ENCODE data around the gene DNASE1L1. TPM values are rescaled to one million over a fixed set of nuclear protein-coding genes. Genes with fewer than 3 reads are reported as not detected.

Gene DNASE1L1
- total RNA-seq, 1 experiment from 2014 or later: 8.3 TPM

DNA sequence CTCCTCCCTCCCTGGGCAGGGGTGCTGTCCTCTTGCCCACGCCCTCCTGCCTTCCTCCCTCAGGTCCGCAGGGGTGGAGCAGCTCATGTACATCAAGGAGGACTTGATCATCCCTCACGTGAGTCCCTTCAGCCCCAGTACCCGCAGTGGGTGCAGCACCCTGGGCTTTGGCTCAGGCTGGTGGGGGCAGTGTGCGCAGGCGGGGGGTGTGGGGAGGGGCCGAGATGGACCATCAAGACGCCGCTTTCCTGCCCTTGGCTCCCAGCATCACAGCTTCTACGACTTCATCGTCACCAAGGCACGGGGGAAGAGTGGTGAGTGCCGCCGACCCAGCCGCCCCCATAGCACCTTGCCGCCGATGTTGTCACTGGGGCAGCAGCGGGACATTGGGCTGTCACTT is 40.6 kb upstream of the DNASE1L1 start:
- Histone ChIP-seq H3K4me1 (ENCODE audit: insufficient read depth, low read length, poor library complexity, severe bottlenecking) (peaks cover 6% of the 10 kb centered on the region), H3K9me3 (ENCODE audit: low read depth, low read length, poor library complexity, severe bottlenecking) (no peaks in the 10 kb centered on the region), H3K4me3 (ENCODE audit: low read depth, low read length, poor library complexity, severe bottlenecking) (no peak overlapping the region), H3K27ac (ENCODE audit: low read depth, low read length, poor library complexity, severe bottlenecking) (no peak overlapping the region), H3K36me3 (ENCODE audit: insufficient read depth, low read length, poor library complexity, severe bottlenecking) (peaks cover 4% of the 10 kb centered on the region), H3K27me3 (replicated peaks; ENCODE audit: insufficient read depth, low read depth, low read length, poor library complexity) (no peaks in the 10 kb centered on the region)
- DNase-seq (ENCODE audit: low spot score): no peak
- CTCF ChIA-PET: no interaction called here
- POLR2A ChIA-PET (ENCODE audit: low non-redundant PET): no interaction called here
- no TSS peak for BruUV-seq (replicated peaks)
- intact Hi-C loops (cut with micrococcal nuclease; ENCODE audit: unreplicated experiment): no loop called here
- no peak for TF ChIP-seq EZH2 (IDR thresholded peaks at IDR 0.05; ENCODE audit: borderline replicate concordance, low read depth, low read length, poor library complexity, severe bottlenecking)
- TF ChIP-seq, protein P1, sequence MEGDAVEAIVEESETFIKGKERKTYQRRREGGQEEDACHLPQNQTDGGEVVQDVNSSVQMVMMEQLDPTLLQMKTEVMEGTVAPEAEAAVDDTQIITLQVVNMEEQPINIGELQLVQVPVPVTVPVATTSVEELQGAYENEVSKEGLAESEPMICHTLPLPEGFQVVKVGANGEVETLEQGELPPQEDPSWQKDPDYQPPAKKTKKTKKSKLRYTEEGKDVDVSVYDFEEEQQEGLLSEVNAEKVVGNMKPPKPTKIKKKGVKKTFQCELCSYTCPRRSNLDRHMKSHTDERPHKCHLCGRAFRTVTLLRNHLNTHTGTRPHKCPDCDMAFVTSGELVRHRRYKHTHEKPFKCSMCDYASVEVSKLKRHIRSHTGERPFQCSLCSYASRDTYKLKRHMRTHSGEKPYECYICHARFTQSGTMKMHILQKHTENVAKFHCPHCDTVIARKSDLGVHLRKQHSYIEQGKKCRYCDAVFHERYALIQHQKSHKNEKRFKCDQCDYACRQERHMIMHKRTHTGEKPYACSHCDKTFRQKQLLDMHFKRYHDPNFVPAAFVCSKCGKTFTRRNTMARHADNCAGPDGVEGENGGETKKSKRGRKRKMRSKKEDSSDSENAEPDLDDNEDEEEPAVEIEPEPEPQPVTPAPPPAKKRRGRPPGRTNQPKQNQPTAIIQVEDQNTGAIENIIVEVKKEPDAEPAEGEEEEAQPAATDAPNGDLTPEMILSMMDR (conservative IDR thresholded peaks at IDR 0.05; ENCODE audit: low read depth, low read length): no peak

- no peaks in the 10 kb centered on the region for H3K27me3 ChIP-seq (replicated peaks; ENCODE audit: insufficient read depth, low read depth, low read length, poor library complexity)
- peaks cover 6% of the 10 kb centered on the region for H3K4me1 ChIP-seq (ENCODE audit: insufficient read depth, low read length, poor library complexity, severe bottlenecking)
- no peak overlapping the region for H3K4me3 ChIP-seq (ENCODE audit: low read depth, low read length, poor library complexity, severe bottlenecking)
- ChIA-PET CTCF (no interaction called here), POLR2A (ENCODE audit: low non-redundant PET) (no interaction called here)
- TF ChIP-seq, protein P1 (conservative IDR thresholded peaks at IDR 0.05; ENCODE audit: low read depth, low read length): no peak
- no peak for TF ChIP-seq EZH2 (IDR thresholded peaks at IDR 0.05; ENCODE audit: borderline replicate concordance, low read depth, low read length, poor library complexity, severe bottlenecking)
- BruUV-seq (replicated peaks): no TSS peak
- no peak overlapping the region for H3K27ac ChIP-seq (ENCODE audit: low read depth, low read length, poor library complexity, severe bottlenecking)
- no peak for DNase-seq (ENCODE audit: low spot score)
- H3K36me3 ChIP-seq (ENCODE audit: insufficient read depth, low read length, poor library complexity, severe bottlenecking): peaks cover 4% of the 10 kb centered on the region
- no peaks in the 10 kb centered on the region for H3K9me3 ChIP-seq (ENCODE audit: low read depth, low read length, poor library complexity, severe bottlenecking)
- intact Hi-C loops (cut with micrococcal nuclease; ENCODE audit: unreplicated experiment): no loop called here
Observed at GRCh38 chrX:154448484-154448883, 39.4 kb upstream of the DNASE1L1 start.

GRCh38 chrX:154446430-154446829 is 37.4 kb upstream of the DNASE1L1 start:
- BruUV-seq (replicated peaks): no TSS peak

GRCh38 chrX:154445776-154446175 is 36.7 kb upstream of the DNASE1L1 start:
- no TSS peak for BruUV-seq (replicated peaks)
- no peak overlapping the region for H3K4me3 ChIP-seq (ENCODE audit: low read depth, low read length, poor library complexity, severe bottlenecking)
- no peak for DNase-seq (ENCODE audit: low spot score)
- TF ChIP-seq EZH2 (IDR thresholded peaks at IDR 0.05; ENCODE audit: borderline replicate concordance, low read depth, low read length, poor library complexity, severe bottlenecking): no peak
- TF ChIP-seq, protein P1 (conservative IDR thresholded peaks at IDR 0.05; ENCODE audit: low read depth, low read length): no peak
- H3K27ac ChIP-seq (ENCODE audit: low read depth, low read length, poor library complexity, severe bottlenecking): no peak overlapping the region
- peaks cover 6% of the 10 kb centered on the region for H3K4me1 ChIP-seq (ENCODE audit: insufficient read depth, low read length, poor library complexity, severe bottlenecking)
- ChIA-PET POLR2A (ENCODE audit: low non-redundant PET) (no interaction called here), CTCF (no interaction called here)
- peaks cover 4% of the 10 kb centered on the region for H3K36me3 ChIP-seq (ENCODE audit: insufficient read depth, low read length, poor library complexity, severe bottlenecking)
- H3K9me3 ChIP-seq (ENCODE audit: low read depth, low read length, poor library complexity, severe bottlenecking): no peaks in the 10 kb centered on the region
- no peaks in the 10 kb centered on the region for H3K27me3 ChIP-seq (replicated peaks; ENCODE audit: insufficient read depth, low read depth, low read length, poor library complexity)
- intact Hi-C loops (cut with micrococcal nuclease; ENCODE audit: unreplicated experiment): no loop called here

More at GRCh38 chrX:154446430-154446829, 37.4 kb upstream of the DNASE1L1 start:
- no peak overlapping the region for H3K27ac ChIP-seq (ENCODE audit: low read depth, low read length, poor library complexity, severe bottlenecking)
- no peak overlapping the region for H3K4me3 ChIP-seq (ENCODE audit: low read depth, low read length, poor library complexity, severe bottlenecking)
- no peak for DNase-seq (ENCODE audit: low spot score)
- ChIA-PET POLR2A (ENCODE audit: low non-redundant PET) (no interaction called here), CTCF (no interaction called here)
- H3K36me3 ChIP-seq (ENCODE audit: insufficient read depth, low read length, poor library complexity, severe bottlenecking): peaks cover 4% of the 10 kb centered on the region
- H3K27me3 ChIP-seq (replicated peaks; ENCODE audit: insufficient read depth, low read depth, low read length, poor library complexity): no peaks in the 10 kb centered on the region
- intact Hi-C loops (cut with micrococcal nuclease; ENCODE audit: unreplicated experiment): no loop called here
- no peaks in the 10 kb centered on the region for H3K9me3 ChIP-seq (ENCODE audit: low read depth, low read length, poor library complexity, severe bottlenecking)
- peaks cover 6% of the 10 kb centered on the region for H3K4me1 ChIP-seq (ENCODE audit: insufficient read depth, low read length, poor library complexity, severe bottlenecking)
- no peak for TF ChIP-seq EZH2 (IDR thresholded peaks at IDR 0.05; ENCODE audit: borderline replicate concordance, low read depth, low read length, poor library complexity, severe bottlenecking)

All from A673 (cell line).